OCI-M1 (cell line): ENCODE data around the gene VPS39.

Source experiments
- DNase-seq: peaks from one replicate; lab custom pipeline; 2025; lab: John Stamatoyannopoulos, UW

Gene VPS39

DNA sequence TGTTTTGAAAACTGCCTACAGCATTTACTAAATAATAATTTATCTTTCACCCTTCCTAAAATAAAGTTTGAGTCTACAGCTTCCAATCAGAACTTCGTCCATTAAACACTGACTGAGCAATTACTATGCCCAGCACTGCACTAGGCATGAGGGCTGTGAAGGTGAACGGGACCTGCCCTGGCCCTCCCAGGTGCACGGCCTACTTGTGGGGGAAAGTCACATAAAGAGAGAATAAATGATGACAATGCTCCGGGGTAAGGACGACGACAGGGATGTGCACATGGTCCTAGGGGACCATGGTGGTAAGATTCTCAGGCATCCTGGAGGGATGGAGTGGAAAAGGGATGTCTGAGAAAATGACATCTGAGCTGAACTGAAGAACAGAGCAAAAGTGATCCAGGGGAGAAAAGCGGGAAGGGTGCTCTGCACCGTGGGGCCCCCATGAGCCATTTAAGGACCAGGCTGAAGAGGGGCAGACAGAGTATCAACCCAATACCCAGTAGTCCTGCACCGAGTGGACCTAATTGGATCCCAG lies 63.2 kb downstream of the VPS39 start:
- DNase-seq, result no peak

DNA sequence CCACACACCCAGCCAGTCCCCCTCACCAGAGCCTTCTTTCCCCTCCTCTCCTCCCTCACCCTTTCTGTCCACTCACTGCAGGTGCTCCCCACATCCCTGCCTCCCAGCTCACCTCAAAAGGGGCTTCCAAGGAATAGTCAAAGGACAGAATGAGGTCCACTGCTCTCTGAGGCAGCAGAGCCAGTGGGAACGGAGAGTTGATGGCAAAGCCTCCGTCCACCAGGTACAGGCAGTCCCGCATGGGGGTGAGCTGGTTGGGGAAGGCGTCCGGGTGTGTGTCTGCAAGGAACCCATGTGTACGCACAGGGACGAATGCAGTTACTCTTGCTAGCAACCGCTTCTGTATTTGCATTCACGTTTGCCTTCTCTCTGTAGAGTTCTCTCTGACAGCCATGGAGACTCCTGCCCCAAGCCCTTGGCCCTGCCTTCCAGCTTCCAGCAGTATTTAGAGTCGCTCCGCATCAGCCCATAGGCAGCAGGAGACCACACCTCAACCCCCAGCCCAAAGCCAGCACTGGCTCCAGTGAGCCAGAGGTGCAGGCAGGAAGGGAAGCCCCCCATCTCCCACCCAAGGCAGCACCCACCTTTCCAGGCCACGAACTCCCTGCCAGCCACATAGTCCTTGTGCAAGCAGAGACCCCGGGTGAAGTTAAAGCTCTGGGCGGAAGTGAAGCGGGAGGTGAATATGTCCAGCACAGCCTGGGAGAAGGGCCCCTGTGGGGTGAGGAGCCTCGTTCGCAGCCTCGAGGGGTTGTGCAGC lies 64.1 kb downstream of the VPS39 start:
- no peak for DNase-seq

DNA sequence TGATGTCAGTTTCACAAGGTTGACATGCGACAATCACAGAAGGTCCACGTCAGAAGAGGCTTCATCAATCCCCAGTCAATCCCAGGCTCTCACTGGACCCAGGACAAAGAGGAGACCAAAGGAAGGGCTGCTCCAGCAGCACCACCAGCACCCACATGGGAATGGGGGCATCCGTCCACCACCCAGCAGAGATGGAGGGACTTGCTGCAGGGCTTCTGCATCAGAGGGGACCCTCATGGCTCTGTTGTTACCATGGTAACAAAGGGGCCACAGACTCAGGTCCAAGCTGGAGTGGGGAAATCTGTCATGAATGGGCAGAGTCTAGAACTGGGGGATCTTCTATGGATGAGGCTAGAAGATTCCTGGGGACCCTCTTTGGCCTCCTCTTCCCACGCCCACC lies 64.7 kb downstream of the VPS39 start:
- no peak for DNase-seq

DNA sequence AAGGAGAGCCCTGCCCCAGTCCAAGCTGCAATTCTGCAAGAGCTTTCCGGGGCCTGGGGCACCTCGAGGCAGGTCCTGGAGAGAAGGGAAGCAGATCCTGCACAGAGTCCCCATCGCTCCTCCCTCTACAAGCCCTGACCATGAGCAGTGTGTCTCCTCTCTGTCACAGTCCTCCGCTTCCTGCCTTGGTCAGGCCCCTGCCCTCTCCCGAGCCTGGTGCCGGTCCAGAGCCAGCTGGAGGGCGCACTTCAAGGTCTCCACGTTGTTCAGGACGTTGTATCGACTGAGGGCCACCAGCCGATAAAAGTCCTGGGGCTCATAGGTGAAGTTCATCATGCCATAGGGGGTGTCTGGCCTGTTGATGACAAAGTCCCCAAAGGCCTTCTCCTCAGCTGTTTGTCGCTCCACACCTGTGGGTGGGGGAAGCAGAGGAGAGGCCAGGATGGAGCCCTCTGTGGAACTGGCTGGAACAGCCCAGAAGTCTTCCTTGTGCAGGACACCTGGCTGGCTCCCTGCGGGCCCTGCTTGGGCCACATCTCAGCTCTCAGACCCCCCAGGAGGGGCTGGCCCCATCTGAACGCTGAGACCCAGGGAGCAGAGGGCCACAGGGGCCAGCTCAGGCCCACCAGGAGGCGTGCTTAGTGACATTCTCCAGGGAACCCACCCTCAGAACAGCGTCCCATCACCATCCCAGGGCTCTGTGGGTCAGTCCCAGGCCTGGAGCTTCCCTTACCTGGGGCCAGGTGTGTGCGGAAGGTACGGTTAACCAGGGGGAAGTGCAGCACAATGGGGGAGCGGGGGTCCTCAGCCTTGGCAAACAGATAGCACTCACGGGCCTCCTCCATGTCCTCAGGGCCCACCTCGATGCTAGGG lies 66.1 kb downstream of the VPS39 start:
- no peak for DNase-seq

DNA sequence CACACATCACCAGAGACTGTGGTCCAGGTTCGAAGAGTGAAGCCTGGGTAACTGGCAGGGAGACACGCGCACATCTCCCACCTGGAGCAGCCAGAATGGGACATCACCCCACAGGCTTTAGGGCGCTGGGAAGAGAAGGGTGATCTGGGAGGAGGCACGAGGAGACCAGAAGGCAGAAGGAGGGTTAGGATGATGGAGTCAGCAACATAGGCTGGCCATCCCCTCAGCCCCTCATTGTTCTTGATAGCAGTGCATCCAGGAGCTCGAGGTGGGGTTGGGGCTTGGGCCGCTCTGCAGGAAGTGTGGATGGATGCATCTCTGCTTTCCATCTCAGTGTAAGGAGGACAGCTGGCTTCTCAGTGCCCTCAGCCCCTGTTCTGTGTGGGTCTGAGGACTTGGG lies 66.9 kb downstream of the VPS39 start:
- no peak for DNase-seq

DNA sequence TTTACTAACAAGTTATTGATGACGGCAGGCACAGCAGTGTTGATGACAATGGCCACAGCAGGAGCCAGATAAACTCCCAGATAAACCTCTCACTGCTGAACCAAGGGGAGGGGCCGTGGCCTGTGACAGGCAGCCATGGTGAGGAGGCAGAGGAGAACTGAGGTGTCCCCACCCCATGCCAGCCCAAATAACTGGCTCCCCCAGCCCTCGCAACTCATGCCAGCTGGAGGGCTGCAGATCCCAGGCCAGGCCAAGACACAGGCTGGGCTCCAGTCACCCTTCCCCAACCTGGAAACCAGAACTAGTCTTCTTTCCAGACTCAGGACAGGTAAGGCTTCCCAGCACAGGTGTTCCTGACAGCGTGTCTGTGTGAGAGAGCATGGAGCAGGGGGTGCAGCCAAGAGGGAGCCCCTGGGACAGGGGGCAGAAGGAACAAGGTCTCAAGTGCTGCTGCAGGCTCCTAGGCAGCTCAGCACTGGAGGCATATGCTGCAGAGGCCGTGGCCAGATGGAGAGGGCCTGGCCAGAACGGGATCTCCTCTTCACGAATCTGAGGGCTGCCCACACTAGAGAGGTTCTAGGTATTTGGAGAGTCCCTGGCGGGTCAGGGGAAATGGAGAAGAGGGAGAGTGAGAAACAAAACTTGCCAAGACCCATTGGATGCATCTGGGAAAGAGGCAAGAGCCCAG lies 67.6 kb downstream of the VPS39 start:
- no peak for DNase-seq

DNA sequence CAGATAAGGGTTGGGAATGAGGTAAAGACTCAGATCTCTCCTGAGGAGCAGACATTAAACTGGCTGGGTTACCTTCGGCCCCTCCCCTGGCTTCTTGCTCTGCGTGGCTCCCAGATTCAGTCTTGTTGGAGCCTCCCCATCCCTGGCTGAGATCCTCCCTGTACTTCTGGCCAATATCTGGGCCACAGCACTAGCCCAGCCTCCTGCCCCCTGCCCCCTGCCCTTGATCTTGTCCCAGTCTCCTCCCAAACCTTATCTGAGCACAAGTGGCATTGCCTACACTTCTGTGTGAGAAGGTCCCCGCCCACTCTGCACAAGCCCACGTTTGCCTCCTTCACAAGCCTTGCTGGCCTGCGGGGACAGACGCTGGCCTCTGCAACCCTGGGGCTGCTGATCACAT lies 68.5 kb downstream of the VPS39 start:
- DNase-seq, result no peak

DNA sequence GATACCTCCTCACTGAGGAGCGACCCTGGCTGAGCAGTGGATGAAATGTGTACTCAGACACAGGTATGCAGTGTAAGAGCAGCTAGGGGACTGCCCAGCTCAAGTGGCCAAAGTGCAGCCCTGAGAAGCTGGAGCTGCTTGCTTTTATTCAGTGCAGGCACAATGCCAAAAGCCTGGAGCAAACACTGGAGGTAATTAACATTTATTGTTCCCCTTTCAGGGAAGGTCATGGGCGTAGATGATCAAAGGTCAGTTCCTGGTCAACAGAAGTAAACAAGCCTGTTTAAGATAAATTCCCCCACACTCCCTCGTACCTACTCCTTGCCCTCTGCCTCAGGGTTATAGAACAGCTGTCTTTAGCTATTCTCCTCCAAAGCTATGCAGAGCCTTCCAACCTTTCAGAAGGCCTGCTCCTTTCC lies 69.1 kb downstream of the VPS39 start:
- peak; percentile 16 for DNase-seq

DNA sequence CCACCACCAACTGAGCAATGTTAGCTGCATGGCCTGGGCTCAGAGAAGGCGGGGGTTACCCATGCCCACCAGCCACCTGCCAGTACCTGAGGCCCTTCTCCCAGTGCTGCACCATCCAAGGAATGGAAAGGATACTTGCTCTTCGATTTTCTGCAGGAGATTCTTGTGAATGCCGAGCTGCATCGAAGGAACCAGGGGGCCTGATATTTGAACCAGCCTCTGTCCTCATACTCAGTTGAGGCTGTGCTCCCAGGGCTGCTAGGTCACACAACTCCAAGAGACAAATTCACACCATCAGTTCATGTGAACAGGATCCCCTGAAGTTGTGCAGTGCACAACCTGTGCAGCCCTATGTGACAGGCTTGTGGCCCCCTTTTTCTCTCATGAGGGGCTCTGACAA lies 69.7 kb downstream of the VPS39 start:
- DNase-seq, result no peak

DNA sequence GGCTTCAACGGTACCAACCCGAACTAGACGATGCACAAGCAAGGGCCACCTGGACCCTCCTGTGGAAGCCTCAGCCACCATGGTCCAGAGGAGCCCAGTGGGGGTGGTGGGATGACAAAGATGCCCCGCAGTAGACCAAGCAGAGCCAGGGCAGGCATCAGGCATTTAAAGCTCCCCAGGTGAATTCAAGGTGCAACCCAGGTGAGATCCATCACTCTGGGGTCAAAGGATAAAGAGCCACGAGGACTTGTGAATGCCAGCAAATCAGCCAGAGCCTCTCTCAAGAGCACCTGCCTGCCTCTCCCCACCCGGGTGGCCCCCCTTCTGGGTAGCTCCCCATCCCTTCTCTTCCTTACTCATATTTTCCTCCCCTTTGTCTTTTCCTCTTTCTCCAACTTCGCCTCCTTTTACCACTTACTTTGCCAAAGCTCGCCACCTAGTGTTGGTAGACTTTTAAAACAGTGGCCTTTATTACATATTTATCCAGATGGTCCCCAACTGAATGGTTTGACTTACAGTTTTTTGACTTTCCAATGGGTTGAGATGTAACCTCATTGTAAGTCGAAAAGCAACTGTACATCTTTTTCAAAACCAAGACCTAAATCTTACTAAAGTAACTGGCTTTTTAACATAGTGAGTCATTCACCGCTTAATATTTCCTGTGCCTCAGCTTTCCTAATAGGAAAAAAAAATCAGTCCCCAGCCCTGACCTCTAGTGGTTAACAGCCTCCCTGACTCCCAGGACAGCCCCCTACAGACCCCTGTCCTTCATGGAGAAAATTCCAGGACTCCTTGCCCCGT lies 70.4 kb downstream of the VPS39 start:
- DNase-seq, result peak; percentile 67

DNA sequence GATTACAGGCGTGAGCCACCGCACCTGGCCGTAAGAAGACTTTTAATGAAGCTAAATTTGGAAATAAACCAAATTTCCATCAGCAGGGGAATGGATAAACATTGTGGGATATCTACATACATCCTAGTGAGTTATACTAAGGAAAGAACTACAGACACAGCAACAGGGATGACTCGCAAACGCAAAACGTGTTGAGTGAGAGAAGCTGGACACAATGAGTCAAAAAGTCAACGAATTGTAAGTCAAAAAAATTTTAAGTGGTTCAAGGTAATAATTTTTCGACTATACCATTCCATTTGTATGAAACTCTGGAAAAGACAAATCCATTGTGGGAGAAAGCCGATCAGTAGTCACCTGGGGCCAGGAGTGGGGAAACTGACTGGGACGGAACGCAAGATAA lies 71.6 kb downstream of the VPS39 start:
- DNase-seq, result no peak

DNA sequence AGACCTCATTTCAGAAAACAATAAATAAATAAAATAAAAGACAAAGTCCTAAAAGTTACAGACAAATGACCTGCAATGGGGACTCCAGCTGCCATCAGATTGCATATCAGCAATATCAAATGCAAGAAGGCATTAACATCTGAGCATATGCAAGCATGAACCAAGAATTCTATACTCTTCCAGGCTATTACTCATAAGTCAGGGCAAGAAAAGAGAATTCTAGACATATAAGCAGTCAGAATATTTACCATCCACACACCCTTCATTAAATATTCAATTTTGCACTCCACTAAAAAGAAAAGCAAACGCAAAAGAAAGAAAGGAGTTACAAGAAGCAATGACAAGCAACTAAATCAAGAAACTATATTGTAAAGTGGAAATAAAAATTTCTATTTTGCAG lies 72.8 kb downstream of the VPS39 start:
- no peak for DNase-seq

DNA sequence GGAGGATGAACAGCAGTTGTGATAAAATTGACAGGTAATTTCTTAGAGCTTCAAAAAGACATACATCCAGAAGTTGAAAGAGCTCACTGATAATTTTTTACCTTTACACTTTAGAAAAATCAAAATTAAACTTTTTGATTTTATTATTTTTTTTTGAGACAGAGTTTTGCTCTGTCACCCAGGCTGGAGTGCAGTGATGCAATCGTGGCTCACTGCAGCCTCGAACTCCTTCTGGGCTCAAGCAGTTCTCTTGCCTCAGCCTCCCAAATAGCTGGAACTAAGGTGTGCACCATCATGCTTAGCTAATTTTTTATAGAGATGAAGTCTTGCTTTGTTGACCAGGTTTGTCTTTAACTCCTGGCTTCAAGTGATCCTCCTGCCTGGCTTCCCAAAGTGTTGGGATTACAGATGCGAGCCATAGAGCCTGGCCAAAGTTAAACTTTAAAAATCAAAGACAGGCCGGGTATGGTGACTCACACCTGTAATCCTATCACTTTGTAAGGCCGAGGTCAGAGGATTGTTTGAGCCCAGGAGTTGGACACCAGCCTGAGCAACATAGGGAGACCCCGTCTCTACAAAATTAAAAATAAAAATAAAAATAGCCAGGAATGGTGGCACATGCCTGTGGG lies 73.4 kb downstream of the VPS39 start:
- DNase-seq, result no peak

DNA sequence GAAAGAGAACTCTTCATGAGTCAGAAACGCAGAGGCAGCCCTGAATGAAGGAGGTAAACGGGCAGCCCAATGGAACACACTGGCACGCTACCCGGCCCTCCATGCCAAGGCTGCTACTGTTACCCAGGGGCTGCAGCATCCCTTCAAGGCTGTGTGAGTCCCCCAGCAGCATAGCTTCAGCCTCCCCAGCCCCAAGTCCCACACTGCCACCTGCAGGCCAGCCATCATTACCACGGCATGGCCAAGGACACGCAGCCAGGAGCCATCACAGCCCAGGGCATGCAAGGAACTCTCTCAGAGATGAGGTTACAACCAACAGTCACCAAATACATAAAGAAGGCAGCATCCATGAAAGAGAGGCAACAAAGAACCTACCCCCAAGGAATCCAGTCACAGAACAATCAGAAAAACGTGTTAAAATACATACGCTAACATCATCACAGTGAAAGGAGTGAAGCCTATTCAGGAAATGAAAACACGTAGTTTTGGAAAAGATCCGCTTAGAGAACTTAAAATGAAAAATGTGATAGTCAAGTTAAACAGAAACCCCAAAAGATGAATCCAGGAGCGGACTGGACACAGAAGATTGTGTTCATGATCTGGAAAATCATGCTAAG lies 74.1 kb downstream of the VPS39 start:
- DNase-seq, result peak; percentile 75

DNA sequence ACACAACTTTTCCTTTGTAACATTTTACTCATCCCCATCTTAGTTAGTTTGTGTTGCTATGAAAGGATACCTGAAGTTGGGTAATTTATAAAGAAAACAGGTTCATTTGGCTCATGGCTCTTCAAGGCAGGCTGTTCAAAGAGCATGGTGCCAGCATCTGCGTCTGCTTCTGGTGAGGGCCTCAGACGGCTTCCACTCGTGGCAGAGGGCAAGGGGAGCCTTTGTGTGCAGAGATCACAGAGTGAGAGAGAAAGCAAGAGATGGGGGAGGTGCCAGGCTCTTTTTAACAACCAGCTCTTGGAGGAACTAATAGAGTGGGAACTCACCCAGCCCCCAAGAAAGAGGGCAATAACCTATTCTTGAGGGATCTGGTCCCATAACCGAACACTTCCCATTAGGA lies 74.7 kb downstream of the VPS39 start:
- DNase-seq, result no peak

DNA sequence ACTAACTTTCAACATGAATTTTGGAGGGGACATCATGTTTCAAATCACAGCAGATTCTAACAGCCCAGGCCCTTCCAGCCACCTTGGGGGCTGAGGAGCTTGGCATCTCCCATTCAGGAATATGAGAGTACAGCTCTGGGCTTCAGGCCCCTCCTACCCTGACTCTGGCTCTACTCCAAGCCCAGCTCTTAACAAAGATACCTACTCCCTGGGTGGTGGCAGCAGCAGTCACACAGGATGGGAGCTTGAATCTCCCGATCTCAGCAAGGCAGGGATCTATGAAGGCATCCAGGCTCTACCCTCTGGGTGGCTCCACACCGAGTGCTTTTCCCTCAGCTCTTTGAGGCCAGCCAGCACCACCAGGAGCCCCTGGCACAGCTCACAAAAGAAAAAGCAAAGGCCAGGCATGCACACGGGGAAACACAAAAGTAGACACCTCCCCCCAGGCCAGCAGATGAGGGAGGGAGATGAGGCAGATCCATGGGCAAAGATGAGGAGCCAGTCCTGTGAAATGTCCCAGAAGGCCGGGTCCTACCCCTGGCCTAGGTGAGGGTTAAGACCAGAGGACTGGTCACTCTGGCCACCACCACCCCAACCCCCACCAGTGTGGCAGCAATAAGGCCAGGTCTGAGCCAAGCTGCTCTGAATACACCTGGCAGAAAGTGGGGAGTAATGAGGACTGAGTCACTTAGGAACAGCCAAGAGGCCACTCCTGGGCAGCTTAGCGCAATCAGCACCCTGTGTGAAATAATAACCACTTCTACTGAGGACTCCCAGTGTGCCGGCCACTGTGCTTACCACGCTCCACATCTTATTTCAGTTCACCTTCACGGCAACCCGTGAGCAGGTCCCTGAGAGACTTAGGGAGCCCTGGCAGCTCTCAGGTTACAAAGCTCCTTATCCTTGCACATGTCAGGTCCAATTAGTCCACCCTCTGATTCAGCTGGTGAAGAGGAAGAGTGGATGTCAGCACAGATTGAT lies 76.0 kb downstream of the VPS39 start:
- DNase-seq, result no peak

DNA sequence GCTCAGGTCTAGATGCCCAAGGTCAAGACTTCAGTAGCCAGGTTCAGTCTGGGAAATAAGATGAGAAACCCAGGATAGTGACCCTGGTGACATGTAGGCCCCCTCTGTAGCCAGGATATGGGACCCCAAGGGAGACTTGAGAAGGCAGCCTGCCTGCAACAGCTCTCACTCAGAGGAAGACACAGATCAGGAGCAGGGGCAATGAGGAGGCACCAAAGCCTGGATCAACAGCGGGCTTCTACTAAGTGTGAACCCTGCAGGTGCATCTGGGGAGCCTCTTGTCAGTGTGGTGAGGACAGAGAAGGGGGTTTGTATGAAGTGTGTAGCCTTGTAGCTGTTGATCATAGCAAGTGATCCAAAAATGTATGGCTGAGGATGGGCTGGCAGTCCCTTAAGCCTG lies 77.1 kb downstream of the VPS39 start:
- no peak for DNase-seq

DNA sequence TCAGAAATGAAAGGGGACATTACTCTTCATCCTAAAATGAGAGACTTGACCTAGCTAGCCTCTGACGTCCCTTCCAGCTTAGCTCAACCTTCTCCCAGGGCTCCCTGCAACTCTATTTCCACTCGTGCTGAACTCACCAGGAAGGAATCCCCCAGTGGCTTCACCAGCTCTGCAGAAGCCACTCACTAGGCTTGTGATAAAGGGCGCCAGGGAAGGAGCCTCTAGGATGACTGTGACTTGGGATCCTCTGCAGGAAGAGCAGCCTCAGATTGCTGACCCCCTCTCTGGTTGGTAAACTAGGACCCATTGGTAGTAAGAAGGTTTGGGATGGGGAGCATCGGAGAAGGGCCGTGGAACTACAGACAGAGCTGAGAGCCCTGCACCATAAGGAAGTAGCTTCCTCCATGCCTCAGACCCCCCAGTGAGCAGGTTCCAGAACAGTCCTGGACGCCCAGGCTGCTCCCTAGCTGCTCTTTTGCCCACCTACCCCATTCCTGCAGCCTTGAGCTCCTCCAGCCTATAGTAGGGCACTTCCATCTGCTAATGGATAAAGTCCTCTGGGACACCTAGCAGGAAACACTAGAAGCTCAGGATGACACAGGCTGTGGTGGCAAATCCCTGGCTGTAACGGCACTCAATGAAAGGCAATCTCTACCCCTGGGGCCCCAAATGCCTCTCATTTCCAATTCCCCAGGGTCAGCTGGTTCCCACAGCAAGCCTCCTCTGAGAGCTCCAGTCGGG lies 77.7 kb downstream of the VPS39 start:
- no peak for DNase-seq

DNA sequence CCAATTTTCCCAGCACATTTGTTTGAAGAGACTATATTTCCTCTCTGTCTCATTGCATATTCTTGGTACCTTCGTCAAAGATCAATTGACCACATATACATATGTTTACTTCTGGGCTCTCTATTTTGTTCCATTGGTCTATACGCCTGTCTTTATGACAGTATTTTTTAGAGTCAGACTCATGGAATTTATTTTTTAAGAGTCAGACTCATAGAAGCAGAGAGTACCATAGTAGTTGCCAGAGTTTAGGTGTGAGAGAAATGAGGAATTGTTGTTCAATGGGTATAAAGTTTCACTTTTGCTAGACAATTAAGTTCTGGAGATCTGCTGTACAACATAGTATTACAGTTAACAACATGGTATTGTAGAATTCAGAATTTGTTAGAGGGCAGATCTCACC lies 78.7 kb downstream of the VPS39 start:
- no peak for DNase-seq
